ENCODE data around the gene TBCEL.

GRCh38 chr11:121067962-121068647 is 44.2 kb downstream of the TBCEL start:
- TF ChIP-seq, protein P1, sequence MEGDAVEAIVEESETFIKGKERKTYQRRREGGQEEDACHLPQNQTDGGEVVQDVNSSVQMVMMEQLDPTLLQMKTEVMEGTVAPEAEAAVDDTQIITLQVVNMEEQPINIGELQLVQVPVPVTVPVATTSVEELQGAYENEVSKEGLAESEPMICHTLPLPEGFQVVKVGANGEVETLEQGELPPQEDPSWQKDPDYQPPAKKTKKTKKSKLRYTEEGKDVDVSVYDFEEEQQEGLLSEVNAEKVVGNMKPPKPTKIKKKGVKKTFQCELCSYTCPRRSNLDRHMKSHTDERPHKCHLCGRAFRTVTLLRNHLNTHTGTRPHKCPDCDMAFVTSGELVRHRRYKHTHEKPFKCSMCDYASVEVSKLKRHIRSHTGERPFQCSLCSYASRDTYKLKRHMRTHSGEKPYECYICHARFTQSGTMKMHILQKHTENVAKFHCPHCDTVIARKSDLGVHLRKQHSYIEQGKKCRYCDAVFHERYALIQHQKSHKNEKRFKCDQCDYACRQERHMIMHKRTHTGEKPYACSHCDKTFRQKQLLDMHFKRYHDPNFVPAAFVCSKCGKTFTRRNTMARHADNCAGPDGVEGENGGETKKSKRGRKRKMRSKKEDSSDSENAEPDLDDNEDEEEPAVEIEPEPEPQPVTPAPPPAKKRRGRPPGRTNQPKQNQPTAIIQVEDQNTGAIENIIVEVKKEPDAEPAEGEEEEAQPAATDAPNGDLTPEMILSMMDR (IDR thresholded peaks at IDR 0.05): no peak
- TF ChIP-seq EP300 (IDR thresholded peaks at IDR 0.05) (no peak), POLR2A (IDR thresholded peaks at IDR 0.05) (no peak)
